ENCODE measurements around the gene TUBG2. TPM values are rescaled to one million over a fixed set of nuclear protein-coding genes. Genes with fewer than 3 reads are reported as not detected.

Gene TUBG2
- polyA plus RNA-seq, 1 of the 3 experiments (the other 2 are of a cell fraction) = 33.9 TPM

DNA sequence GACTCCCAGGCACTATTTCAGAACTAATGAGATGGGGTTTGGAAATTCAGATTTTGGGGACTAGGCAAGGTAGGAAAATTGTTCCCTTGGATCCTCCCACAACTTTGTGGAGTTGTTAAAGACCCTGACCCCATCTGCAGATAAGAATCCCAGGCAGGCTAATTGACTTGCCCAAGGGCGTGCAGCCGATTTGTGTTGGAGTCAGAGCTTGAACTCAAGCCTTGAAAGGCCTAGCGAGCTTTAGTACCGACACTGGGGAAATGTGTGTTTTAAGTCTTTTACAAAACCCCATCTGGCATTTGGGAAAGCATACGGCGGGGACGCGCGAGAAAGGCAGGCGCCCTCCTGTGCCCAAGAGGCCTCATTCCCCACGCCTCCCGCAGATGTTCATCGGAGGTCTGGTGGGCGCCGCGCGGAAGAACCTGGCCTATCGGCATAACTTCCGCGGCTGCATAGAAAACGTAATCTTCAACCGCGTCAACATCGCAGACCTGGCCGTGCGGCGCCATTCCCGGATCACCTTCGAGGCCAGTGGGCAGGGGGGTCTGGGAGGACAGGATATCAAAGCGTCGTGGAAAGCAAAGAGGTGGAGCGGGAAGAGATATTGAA lies 27.5 kb downstream of the TUBG2 start:
- ChIA-PET CTCF (no interaction called here), POLR2A (no interaction called here)
- H3K27ac ChIP-seq (ENCODE audit: low read depth in 2 of 2, low read length in 1 of 2) = no peak overlapping the region
- WGBS (ENCODE audit: low lambda C conversion rate) = 93% methylated on average over 32 of the region's 32 CpGs
- H3K9me2 ChIP-seq = no peaks in the 10 kb centered on the region
- peak; percentile 48 for DNase-seq
- TF ChIP-seq, protein P1, sequence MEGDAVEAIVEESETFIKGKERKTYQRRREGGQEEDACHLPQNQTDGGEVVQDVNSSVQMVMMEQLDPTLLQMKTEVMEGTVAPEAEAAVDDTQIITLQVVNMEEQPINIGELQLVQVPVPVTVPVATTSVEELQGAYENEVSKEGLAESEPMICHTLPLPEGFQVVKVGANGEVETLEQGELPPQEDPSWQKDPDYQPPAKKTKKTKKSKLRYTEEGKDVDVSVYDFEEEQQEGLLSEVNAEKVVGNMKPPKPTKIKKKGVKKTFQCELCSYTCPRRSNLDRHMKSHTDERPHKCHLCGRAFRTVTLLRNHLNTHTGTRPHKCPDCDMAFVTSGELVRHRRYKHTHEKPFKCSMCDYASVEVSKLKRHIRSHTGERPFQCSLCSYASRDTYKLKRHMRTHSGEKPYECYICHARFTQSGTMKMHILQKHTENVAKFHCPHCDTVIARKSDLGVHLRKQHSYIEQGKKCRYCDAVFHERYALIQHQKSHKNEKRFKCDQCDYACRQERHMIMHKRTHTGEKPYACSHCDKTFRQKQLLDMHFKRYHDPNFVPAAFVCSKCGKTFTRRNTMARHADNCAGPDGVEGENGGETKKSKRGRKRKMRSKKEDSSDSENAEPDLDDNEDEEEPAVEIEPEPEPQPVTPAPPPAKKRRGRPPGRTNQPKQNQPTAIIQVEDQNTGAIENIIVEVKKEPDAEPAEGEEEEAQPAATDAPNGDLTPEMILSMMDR (IDR thresholded peaks at IDR 0.05) = no peak
- TF ChIP-seq, protein P2, sequence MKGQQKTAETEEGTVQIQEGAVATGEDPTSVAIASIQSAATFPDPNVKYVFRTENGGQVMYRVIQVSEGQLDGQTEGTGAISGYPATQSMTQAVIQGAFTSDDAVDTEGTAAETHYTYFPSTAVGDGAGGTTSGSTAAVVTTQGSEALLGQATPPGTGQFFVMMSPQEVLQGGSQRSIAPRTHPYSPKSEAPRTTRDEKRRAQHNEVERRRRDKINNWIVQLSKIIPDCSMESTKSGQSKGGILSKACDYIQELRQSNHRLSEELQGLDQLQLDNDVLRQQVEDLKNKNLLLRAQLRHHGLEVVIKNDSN (IDR thresholded peaks at IDR 0.05; ENCODE audit: borderline replicate concordance, low read depth) = no peak
- TF ChIP-seq TAF1 (IDR thresholded peaks at IDR 0.05; ENCODE audit: borderline replicate concordance, low read depth, low read length) (no peak), RFX5 (IDR thresholded peaks at IDR 0.05; ENCODE audit: low read length) (no peak), GATA2 (CRISPR knock-in tag; IDR thresholded peaks at IDR 0.05) (no peak), GABPA (IDR thresholded peaks at IDR 0.05; ENCODE audit: low read depth) (no peak), RXRA (IDR thresholded peaks at IDR 0.05; ENCODE audit: borderline replicate concordance, low read depth) (no peak), SMC3 (IDR thresholded peaks at IDR 0.05; ENCODE audit: low read depth, low read length) (no peak)
- TF ChIP-seq, protein P3, sequence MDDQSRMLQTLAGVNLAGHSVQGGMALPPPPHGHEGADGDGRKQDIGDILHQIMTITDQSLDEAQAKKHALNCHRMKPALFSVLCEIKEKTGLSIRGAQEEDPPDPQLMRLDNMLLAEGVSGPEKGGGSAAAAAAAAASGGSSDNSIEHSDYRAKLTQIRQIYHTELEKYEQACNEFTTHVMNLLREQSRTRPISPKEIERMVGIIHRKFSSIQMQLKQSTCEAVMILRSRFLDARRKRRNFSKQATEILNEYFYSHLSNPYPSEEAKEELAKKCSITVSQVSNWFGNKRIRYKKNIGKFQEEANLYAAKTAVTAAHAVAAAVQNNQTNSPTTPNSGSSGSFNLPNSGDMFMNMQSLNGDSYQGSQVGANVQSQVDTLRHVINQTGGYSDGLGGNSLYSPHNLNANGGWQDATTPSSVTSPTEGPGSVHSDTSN (IDR thresholded peaks at IDR 0.05) = no peak
- TF ChIP-seq, protein P4, sequence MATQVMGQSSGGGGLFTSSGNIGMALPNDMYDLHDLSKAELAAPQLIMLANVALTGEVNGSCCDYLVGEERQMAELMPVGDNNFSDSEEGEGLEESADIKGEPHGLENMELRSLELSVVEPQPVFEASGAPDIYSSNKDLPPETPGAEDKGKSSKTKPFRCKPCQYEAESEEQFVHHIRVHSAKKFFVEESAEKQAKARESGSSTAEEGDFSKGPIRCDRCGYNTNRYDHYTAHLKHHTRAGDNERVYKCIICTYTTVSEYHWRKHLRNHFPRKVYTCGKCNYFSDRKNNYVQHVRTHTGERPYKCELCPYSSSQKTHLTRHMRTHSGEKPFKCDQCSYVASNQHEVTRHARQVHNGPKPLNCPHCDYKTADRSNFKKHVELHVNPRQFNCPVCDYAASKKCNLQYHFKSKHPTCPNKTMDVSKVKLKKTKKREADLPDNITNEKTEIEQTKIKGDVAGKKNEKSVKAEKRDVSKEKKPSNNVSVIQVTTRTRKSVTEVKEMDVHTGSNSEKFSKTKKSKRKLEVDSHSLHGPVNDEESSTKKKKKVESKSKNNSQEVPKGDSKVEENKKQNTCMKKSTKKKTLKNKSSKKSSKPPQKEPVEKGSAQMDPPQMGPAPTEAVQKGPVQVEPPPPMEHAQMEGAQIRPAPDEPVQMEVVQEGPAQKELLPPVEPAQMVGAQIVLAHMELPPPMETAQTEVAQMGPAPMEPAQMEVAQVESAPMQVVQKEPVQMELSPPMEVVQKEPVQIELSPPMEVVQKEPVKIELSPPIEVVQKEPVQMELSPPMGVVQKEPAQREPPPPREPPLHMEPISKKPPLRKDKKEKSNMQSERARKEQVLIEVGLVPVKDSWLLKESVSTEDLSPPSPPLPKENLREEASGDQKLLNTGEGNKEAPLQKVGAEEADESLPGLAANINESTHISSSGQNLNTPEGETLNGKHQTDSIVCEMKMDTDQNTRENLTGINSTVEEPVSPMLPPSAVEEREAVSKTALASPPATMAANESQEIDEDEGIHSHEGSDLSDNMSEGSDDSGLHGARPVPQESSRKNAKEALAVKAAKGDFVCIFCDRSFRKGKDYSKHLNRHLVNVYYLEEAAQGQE (IDR thresholded peaks at IDR 0.05; ENCODE audit: low read depth, low read length) = no peak
- peaks cover 5% of the 10 kb centered on the region for H3K79me2 ChIP-seq (ENCODE audit: insufficient read depth)
- H3K27me3 ChIP-seq (ENCODE audit: insufficient read depth) = no peaks in the 10 kb centered on the region
- H3K4me1 ChIP-seq (ENCODE audit: control insufficient read depth in 1 of 2, insufficient read depth in 2 of 2, low read depth in 1 of 2, low read length in 1 of 2) = peaks cover 0 to 12% of the 10 kb centered on the region in 2 experiments; a peak in 2 of 4 replicates
- H3F3A ChIP-seq (replicated peaks; ENCODE audit: insufficient read depth) = peaks cover 7% of the 10 kb centered on the region
- no peak overlapping the region for H2AFZ ChIP-seq (ENCODE audit: low read depth)
- H3K36me3 ChIP-seq (replicated peaks in 1 of 2; ENCODE audit: control insufficient read depth in 1 of 2, insufficient read depth in 2 of 2, low read length in 1 of 2) = peaks cover 8 to 36% of the 10 kb centered on the region in 2 experiments
- no peak overlapping the region for H3K4me3 ChIP-seq (ENCODE audit: low read depth in 2 of 2, low read length in 1 of 2)
- H3K4me2 ChIP-seq = no peak overlapping the region
- H3K9ac ChIP-seq = no peak overlapping the region
- no peaks in the 10 kb centered on the region for H4K20me1 ChIP-seq (ENCODE audit: insufficient read depth)
- no peaks in the 10 kb centered on the region for H3K9me3 ChIP-seq

Data from SK-N-SH (cell line).